Activated effector memory CD4-positive, alpha-beta T cell treated with Interleukin-2 at 50 U/mL for 16 hours (primary cell): ENCODE measurements around the gene PHYKPL.
"Not testable (repeated sequence)": the region's sequence is repeated elsewhere in the genome, so short reads cannot be mapped to it uniquely, and the experiment has no call there.

Experiments used
- DNase-seq: peaks from one replicate; pipeline ENCODE4 v3.0.0-alpha.2; 2020

Gene PHYKPL

DNA sequence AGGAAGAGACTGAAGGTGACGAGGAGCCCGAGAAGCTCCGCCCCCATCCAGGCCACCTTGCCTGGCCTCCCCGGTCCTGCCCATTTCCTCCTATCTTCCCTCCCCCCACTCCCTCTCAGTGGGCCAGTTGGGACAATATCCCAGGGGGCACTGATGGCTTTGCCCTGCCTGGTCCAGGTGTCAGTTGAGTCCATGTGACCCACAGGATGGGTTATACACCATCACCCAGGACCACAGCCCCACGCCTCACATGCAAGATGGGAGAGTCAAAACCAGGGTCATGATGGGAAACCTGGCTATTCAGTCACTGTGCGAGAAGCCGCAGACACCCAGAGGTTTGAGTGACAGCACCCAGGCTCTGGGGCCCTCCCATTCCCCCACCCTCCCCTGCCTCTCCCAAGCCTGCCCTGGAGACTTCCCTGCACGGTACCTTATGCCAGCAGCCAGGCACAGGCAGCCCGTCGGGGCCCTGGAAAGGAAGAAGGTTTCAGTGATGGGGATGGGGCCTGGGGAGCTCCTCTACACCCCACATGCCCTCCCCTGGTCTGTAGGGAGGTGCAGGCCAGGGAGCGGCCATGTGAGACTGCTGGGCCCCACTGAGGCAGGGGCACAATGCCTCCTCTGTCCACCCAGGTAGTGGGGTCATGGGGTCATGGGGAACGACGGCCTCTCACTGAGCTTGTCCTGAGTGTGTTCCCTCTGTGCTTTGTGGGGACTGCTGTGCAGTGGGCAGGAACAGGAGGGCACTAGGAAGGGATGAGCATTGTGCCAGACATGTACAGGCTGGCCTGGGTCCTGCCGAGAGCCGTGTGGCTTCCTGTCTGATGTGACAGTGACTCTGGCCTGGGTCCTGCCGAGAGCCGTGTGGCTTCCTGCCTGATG, 6.3 kb upstream of the PHYKPL start:
- no peak for DNase-seq

DNA sequence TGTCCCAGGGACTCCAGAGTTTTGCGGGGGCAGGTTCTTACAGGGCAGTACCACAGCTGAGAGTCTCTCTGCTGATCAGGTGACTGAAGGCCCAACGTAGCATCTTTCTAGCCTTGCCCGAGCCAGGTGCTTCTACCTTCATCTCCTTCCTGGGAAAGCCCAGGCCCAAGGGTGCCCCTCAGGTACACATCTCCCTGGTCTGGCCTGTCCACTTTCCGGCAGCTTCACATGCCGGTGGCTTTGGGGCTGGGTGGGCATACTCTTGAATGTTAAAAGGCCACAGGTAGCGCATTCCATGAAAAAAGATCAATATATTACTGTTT, 5.7 kb upstream of the PHYKPL start:
- DNase-seq, result no peak

DNA sequence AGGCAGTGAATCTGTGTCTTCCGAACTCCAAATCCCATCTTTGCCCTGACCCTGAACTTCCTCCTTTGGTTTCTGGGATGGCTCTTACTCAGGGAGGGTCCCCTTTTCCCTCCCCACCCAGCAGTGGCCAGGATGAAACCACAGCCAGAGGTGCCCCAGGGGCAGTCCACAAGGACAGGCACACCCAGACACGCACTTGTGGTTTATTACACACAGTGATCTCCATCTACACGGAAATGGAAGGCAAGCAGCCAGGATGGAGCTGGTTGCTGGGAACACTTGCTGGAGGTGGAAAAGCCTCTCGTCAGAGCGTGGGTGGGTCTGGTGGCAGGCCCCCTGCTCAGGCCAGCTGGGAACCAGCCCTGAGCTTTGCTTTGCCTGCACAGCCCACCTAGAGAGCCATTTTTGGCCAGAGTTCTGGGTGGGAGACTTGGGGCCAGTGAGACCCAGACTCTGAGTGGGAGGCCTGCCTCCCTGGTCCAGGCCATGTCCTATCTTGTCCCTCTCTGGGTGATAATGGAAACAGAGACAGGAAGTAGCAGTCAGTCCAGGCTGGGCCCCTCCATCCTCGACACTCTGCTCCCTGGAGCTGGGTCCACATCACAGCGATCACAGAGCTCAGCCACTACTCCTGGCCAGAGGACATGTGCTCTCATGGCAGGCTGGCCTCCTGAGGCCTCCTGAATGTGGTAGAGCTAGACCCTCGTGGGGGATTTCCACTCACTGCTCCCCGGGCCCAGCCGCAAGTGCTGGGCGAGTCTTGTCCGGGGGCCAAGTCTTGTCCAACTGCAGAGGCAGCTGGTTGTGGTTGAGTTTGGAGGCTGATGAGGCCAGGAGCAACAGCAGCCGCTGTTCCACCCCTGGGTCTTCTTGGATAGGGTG, 5.1 kb upstream of the PHYKPL start:
- DNase-seq, result no peak

DNA sequence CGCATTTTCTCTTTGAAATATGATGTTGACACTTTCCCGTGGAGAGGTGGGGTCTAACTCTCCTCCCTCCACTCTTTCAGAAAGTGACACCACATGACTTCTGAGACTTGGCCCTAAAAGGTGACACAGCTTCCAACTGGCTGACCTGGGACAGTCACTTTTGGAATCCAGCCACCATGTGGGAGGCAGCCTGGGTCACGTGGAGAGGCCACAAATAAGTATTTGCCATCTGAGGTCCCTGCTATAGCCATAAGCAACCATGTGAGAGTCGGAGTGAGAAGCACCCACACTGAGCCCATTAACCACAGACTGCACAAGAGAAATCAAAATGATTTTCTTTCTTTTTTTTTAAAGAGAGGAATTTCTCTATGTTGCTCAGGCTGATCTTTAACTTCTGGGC, 4.1 kb upstream of the PHYKPL start:
- no peak for DNase-seq

DNA sequence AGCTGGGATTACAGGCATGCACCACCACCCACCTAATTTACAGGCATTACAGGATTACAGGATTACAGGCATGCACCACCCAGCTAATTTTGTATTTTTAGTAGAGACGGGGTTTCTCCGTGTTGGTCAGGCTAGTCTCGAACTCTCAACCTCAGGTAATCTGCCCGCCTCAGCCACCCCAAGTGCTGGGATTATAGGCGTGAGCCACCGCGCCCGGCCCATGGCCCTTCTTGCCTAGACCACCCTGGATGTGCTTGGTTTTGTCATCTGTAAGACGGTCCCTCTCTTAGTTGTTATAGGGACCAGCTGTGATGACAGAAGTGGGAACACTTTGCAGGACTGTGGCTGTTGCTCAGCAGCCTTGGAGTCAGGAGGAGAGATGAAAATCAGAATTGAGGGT, 3.5 kb upstream of the PHYKPL start:
- DNase-seq, result no peak

DNA sequence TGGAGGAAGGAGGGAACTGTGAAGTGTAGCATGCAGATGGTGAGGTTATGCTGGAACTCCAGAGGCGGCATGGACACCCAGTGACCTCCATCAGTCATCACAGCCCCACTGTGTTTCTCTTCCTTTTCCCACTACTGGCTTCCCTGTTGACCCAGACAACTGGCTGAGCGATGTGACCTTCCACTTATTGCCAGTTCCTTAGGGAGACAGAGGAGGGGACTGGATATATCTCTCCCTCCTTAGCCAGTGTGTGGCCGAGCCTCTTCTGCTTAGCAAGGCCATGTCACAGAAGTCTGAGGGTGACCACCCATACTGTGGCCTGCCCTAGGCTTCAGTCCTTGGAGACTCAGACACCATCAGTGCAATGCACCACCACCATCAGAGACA, 3.0 kb upstream of the PHYKPL start:
- DNase-seq, result no peak

DNA sequence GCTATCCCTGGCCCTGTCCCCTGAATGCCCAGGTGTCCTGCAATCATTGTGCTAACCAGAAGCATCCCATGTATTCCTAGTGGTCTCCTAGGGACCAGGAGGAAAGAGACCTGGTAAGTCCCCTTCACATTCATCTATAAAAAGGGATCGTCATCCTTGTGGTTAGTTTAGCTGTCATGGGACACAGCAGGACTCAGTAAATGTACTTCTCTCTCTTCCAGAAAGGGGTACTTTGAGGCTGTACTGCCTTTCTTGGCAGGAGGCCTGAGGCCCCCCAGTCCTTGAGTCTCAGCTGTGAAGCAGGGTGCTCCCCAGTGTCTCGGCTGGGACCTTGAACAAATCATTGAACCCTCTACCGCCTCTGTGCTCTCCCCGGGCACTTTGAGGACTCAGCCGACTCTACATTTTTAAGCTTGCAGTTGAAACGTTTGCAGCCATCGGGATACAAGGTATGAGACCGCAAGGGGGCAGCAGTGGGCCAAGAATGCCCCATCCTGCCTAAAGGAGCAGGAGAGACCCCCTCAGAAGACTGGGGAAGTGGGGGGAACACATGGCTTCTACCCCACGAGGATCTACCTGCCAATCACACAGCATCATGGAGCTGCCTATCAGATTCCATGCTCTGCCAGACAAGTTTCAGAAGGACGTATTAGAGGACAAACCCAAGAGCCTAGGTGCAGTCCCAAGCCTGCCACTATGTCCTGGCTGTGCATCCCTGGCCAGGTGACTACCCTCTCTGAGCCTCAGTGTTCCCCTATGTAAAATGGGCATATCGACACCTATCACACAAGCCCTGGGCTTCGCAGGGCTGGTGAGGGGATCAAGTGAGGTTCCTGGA, 2.4 kb upstream of the PHYKPL start:
- peak; percentile 53 for DNase-seq

DNA sequence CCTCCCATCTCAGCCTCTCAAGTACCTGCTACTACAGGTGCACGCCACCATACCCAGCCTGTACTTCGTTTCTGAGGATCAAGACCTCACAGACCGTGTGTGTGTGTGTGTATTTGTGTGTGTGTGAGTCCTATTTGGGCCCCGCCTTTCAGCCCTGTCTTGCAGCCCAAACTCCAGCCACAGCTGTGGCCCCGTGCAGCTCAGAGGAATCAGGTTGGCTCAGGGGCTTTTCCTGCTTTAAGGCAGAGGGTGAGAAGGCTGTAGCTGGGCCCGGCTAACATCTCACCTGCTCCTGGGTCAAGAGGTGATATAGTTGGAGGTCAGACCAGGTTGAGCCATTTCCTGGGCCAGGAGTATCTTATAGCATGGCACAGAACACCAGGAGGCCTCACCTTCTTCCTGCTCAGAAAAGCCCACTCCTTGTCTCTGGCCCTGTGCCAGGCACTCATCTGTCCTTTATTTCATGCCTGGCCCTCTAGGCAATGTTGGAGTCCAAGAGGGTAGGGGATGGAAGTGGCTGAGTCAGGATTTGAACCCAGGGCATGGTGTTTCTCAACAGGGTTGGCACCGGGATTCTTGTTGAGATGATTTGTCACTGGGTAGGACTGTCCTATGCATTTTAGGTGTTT, 1.6 kb upstream of the PHYKPL start:
- no peak for DNase-seq

DNA sequence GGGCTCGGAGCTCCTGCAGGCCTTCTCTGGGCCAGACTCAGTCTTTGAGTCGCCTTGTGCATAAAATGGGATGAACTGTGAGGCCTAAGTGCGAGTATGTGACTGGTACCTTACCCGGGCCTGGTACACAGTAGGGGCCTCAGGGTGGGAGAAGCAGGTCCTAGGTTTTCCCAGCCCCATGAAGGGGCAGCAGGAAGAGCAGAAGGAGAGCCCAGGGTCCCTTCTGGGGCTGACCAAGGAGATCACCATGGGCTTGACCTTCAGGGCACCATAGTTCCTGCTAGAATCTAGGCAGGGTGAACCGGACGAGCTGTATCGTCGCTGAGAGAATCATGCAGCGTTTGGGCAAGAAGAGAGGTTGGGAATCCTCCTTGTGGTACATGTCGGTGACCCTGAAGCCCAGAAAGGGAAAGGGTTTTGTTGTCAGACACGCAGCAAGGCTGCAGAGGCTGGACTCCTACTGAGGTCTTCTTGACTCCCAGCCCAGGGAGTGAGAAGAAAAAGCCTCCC, 373 bp upstream of the PHYKPL start:
- DNase-seq, result no peak

DNA sequence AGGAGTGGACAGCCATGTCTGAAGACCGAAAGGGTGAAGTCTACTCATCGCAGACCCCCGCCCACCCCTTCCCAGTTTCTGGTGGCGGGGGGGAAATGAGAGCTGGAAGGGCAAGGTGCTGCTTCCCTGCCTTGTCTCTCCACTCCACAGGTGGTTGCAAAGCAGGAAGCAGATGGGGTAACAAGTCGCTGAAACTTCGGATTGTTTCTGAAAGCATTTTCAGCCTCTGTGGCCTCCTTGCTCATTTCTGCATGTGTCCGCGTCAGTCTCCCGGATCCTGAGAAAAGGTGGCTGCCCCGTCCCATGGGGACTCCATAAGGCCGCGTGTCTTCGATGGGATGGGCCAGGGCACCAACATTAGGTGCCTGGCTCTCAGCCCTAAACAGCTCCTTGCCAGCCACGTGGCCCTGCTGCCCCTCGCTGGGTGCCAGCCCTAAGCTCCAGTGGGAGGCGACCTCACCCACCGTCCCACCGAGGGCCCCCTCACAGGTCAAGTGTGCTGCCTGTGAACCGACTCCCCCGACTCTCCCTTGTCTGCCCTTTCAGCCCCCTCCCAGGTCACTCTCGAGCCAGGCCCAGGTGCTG, 971 bp downstream of the PHYKPL start:
- DNase-seq, result no peak

DNA sequence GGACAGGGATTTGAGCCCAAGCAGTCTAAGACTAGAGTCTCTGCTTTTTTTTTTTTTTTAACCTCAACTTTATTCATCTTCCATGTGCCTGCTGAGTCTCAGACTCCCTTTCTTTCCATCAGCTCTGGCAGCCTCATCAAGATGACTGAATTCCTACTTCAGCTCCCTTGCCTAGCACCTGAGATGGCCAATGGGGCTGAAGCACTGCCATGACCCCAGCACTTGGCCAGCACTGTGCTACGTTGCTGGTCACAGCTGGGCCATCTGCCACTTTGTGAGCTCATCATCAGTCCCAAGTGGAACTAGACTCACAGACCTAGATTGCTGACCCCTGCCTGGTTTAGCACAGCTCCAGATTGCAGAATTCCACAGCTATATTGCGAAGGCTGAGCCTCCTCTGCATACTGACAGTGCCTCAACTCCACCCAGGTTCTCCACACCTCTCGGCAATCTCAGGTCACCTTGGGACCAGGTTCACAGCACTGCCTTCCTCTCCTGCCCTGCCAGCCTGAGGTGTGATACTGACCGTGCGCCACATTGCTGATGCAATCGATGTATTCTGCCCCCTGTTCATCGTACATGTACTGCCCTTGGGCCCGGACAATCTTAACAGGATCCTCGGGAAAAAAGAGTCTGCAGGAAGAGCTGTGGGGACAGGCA, 1.6 kb downstream of the PHYKPL start:
- no peak for DNase-seq

DNA sequence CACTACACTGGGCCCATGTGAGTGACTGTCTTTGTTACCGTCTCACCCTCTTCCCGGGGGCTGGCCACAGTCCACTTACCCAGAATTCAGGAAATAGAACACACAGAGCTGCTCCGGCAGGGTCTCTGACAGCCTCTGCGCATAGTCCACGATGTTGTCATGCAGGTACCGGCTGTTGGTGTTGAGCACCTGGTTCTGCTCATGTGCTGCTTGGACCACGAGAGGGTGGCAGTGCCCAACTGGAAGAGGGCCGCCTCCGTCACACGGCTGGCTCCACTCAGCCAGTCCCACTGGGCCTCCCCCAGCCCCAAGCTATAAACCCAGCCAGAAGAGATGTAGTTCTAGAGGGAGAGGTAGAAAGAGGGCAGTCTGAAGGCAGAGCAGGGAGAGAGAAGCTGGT, 2.7 kb downstream of the PHYKPL start:
- DNase-seq, result no peak

DNA sequence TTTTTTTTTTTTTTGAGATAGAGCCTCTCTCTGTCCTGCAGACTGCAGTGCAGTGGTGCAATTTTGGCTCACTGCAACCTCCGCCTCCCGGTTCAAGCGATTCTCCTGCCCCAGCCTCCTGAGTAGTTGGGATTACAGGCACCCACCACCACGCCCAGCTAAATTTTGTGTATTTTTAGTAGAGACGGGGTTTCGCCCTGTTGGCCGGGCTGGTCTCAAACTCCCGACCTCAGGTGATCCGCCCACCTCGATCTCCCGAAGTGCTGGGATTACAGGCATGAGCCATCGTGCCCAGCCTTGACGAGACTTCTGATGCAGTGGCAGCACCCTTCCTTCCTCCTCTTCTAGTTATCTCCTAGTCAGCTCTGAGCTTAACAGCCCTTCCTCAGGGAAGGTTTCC, 3.5 kb downstream of the PHYKPL start:
- not testable (repeated sequence) for DNase-seq

DNA sequence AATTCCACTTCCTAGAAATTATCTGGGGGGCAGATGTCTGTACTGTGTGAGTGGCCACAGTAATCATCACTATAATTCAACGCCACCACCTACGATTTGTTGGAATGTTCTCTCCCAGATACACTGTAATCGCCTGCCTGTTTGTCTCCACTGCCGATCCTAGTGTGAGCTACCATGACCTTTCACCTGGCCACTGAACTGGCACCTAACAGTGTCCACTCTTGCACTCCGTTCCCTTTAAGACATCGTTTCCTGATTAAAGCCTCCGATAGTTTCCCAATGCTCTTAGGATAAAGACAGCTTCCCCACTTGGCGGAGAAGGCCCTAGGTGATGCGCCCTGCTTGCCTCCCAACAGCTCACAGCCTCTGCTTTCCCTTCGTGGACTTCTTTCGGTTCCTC, 4.0 kb downstream of the PHYKPL start:
- DNase-seq, result no peak

DNA sequence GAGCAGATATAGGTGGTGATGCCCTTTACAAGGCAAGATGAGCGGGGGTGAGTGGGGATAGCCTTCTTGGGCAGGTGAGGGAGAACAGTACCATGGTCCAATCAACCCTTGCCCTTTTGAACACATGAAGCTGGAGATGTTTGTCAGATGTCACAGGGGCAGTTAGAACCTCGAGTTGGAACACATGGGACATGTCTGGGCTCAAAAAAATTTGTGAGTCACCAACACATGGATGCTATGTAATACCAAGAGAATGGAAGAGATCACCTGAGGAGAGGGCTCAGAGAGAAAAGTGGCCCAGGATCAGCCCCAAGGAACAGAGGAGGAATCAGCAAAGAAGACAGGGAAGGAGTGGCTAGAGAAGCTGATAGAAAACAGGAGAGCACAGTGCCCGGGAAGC, 4.7 kb downstream of the PHYKPL start:
- no peak for DNase-seq

DNA sequence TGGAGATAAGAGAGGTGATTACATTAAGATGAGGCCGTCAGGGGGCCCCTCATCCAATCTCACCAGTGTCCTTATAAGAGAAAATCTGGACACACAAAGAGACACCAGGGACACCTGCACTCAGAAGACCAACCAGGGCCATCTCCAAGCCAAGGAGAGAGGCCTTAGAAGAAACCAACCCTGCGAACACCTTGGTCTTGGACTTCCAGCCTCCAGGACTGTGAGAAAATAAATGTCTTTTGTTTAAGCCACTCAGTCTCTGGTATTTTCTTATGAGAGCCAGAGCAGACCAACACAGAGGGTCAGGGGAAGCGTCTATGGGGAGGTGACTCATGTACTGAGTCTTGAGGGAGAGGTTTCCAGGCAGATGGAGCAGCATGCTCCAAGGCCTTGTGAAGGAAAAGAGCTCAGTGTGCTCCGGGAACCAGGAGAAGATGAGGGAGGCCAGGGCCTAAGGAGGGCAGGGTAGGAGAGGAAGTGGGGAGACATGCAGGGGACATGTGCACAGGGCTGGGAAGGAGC, 5.4 kb downstream of the PHYKPL start:
- no peak for DNase-seq

DNA sequence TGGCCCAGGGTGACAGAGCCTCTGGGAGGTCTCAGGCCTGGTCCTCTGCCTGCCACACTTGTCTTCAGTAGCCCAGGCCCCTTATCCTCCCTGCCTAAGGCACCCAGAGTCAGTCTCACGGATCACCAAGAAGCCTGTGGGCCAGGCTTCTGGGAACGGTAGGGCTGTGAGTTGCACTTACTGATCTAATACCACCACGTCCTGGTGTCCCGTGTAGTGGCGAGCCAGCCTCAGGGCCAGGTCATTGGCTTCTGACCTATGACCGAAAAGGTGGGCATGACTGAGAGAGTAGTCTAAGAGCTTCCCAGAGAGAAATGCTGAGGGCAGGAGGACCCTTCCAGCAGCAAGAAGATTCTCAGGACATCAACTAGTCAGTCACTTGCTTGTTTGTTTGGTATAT, 7.4 kb downstream of the PHYKPL start:
- DNase-seq, result no peak

DNA sequence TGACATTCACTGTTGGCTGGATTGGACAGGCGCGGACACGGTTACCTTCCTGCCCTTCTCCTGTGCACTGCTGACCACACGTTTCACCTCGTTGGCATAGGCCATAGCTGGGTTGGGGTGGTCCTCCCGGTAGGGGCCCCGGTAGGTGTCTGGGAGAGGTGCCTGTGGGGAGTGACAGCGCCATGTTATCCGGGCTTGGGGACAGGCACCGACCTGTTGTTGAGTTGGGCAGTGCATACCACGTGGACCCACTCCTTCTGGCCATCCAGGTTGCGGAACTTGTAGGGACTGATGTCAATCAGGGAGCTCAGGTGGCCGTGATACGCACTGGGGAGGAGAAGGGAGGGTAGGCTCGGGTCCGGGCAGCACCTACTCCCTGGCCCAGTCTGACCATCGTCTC, 8.2 kb downstream of the PHYKPL start:
- no peak for DNase-seq

DNA sequence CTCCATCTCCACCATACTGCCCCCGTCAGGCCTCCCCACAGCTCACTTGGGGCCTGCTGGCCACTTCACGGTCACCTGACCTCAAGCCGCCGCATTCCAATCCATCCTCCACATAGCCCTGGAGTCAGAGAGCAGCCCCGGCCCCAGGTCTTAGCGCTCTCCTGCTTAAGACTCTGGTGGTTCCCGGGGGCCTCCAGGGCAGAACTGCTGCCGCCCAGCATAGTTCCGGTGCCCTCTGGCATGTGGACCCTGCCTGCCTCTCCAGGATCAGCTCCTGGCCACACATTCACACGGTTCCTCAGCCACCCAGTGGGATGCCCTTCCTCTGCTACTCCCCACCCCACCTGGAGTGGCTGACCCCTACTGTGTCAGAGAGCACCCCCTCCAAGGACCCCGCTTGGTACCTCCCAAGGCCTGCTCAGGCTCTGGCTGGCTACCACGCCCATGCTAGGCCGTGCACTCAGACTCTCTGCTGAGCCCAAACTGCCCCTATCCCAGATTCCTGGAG, 8.7 kb downstream of the PHYKPL start:
- no peak for DNase-seq

DNA sequence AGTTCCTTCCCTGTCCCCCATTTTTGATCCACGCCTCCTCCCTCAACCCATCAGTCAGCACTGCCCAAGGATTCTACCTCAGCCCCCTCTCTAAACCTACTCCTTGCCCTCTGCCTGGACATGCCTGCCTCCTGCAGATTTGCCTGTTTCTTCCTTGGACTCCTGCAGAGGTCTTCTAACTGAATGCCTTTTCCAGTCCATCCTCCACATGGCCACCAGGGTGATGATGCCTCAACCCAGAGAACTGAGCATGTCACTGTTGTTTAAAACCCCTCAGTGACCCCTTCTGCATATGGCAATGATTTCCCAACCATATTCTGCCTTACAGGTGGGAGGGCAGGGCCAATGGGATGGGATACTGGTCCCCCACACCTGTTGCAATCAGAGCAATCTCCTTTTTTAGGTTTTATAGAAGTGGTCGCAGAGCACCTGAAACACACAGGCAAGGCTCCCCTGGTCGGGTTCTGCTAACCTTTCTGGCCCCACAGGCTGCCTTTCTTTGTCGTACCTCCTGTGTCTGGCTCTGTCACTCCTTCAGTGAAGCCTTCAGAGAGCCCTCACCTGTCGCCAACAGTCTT, 9.3 kb downstream of the PHYKPL start:
- DNase-seq, result no peak

DNA sequence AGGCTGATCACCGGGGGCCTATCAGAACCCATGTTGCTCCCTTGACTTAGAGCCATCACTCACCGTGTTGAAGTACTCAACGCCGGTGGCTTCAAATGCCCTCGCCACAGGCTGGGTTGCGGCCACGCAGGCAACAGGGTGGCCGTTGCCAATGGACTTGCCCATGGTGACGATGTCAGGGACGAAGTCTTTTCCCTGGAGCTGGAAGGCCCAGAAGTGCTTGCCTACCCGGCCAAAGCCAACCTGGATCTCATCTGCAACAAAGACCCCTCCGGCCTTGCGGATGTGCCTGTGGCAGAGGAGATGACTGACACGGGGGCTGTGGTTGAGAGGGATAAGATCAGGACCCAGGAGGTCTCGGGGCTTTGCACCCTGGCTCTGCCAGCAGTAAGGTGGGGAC, 10.3 kb downstream of the PHYKPL start:
- DNase-seq, result no peak
